ENCODE results near the gene PSG6. TPM values are rescaled to one million over a fixed set of nuclear protein-coding genes. Genes with fewer than 3 reads are reported as not detected.
A peak's percentile ranks its signal among the peaks of the same experiment; 100 is the strongest.
"Not testable (repeated sequence)": the region's sequence is repeated elsewhere in the genome, so short reads cannot be mapped to it uniquely, and the experiment has no call there.

The PSG6 gene
- total RNA-seq, result not detected
- long read RNA-seq, result 0 reads

GRCh38 chr19:42917634-42918033 lies at the start of gene PSG6:
PSG6 (minus strand) TSS chr19:42917894; CDS start chr19:42917792, 102 bp downstream.
- intact Hi-C loops (cut with DNase I); ATAC-seq (ENCODE audit: poor library complexity); DNase-seq: not testable (repeated sequence)

GRCh38 chr19:42965176-42965575 lies 47.5 kb upstream of the PSG6 start:
- no peak for DNase-seq
- intact Hi-C loops (cut with DNase I), result no loop called here
- ATAC-seq (ENCODE audit: poor library complexity), result no peak

- DNase-seq (no peak), ATAC-seq (ENCODE audit: poor library complexity) (no peak)
- intact Hi-C loops (cut with DNase I), result no loop called here
These were observed 43.4 kb upstream of the PSG6 start for GRCh38 chr19:42961119-42961518.

GRCh38 chr19:42952126-42952525 lies 34.4 kb upstream of the PSG6 start:
- intact Hi-C loops (cut with DNase I); DNase-seq; ATAC-seq (ENCODE audit: poor library complexity): not testable (repeated sequence)

- intact Hi-C loops (cut with DNase I); DNase-seq; ATAC-seq (ENCODE audit: poor library complexity): not testable (repeated sequence)
These were observed 33.8 kb upstream of the PSG6 start for GRCh38 chr19:42951476-42951875.

GRCh38 chr19:42942187-42942789 lies 24.6 kb upstream of the PSG6 start:
- no peak for ATAC-seq (ENCODE audit: poor library complexity)
- no peak for DNase-seq
- intact Hi-C loops (cut with DNase I), result no loop called here

GRCh38 chr19:42937107-42937506 lies 19.4 kb upstream of the PSG6 start, which contains the start of gene PSG7:
PSG7 (minus strand) TSS chr19:42937207; CDS start chr19:42937076, 131 bp downstream.
- ATAC-seq (ENCODE audit: poor library complexity); DNase-seq; intact Hi-C loops (cut with DNase I): not testable (repeated sequence)

GRCh38 chr19:42934726-42935125 lies 17.0 kb upstream of the PSG6 start:
- intact Hi-C loops (cut with DNase I); ATAC-seq (ENCODE audit: poor library complexity); DNase-seq: not testable (repeated sequence)

- ATAC-seq (ENCODE audit: poor library complexity); DNase-seq; intact Hi-C loops (cut with DNase I): not testable (repeated sequence)
These were observed 16.5 kb upstream of the PSG6 start for GRCh38 chr19:42934183-42934582.

GRCh38 chr19:42933412-42933811 lies 15.7 kb upstream of the PSG6 start:
- ATAC-seq (ENCODE audit: poor library complexity); intact Hi-C loops (cut with DNase I); DNase-seq: not testable (repeated sequence)

- ATAC-seq (ENCODE audit: poor library complexity); intact Hi-C loops (cut with DNase I): not testable (repeated sequence)
These were observed 14.9 kb upstream of the PSG6 start for GRCh38 chr19:42932485-42933101.

GRCh38 chr19:42930214-42930613 lies 12.5 kb upstream of the PSG6 start:
- peak; percentile 52 for DNase-seq
- intact Hi-C loops (cut with DNase I); ATAC-seq (ENCODE audit: poor library complexity): not testable (repeated sequence)

More at GRCh38 chr19:42932485-42933101, 14.9 kb upstream of the PSG6 start:
- not testable (repeated sequence) for DNase-seq

- intact Hi-C loops (cut with DNase I), result no loop called here
- DNase-seq, result no peak
- no peak for ATAC-seq (ENCODE audit: poor library complexity)
These were observed 11.2 kb upstream of the PSG6 start for GRCh38 chr19:42928896-42929295.

GRCh38 chr19:42926781-42927180 lies 9.1 kb upstream of the PSG6 start:
- ATAC-seq (ENCODE audit: poor library complexity) (no peak), DNase-seq (no peak)
- intact Hi-C loops (cut with DNase I), result no loop called here

GRCh38 chr19:42923106-42923505 lies 5.4 kb upstream of the PSG6 start:
- intact Hi-C loops (cut with DNase I); ATAC-seq (ENCODE audit: poor library complexity); DNase-seq: not testable (repeated sequence)

GRCh38 chr19:42920971-42921370 lies 3.3 kb upstream of the PSG6 start:
- DNase-seq; intact Hi-C loops (cut with DNase I); ATAC-seq (ENCODE audit: poor library complexity): not testable (repeated sequence)

GRCh38 chr19:42919757-42920079 lies 2.0 kb upstream of the PSG6 start:
- DNase-seq (no peak), ATAC-seq (ENCODE audit: poor library complexity) (no peak)
- intact Hi-C loops (cut with DNase I), result no loop called here

- intact Hi-C loops (cut with DNase I); DNase-seq; ATAC-seq (ENCODE audit: poor library complexity): not testable (repeated sequence)
These were observed 1.5 kb upstream of the PSG6 start for GRCh38 chr19:42919070-42919756.

GRCh38 chr19:42918377-42919069 lies 829 bp upstream of the PSG6 start:
- ATAC-seq (ENCODE audit: poor library complexity); DNase-seq; intact Hi-C loops (cut with DNase I): not testable (repeated sequence)
